ENCODE results near the gene DHRS13. TPM values are rescaled to one million over a fixed set of nuclear protein-coding genes. Genes with fewer than 3 reads are reported as not detected.

DHRS13 gene
- 1.7 to 4.0 TPM (median 3.4 TPM) in 3 replicates for polyA plus RNA-seq
- 1.1 TPM for polyA plus RNA-seq (2011; ENCODE audit: low read depth)
- 1.9 TPM in 2 replicates for polyA plus RNA-seq (2011; cell fraction: cytosol; rRNA removed)
- polyA plus RNA-seq (2011; cell fraction: nucleus; rRNA removed): 2.8 and 3.0 TPM in 2 replicates
- polyA plus RNA-seq (2012; ENCODE audit: low replicate concordance): 1.0 and 2.6 TPM in 2 replicates
- polyA minus RNA-seq: 0.89 to 4.7 TPM (median 3.5 TPM) in 3 replicates
- polyA minus RNA-seq (2011; cell fraction: cytosol; rRNA and poly(A)+ RNA removed): 1.3 TPM
- polyA minus RNA-seq (2011; cell fraction: nucleus; rRNA and poly(A)+ RNA removed): 0.70 and 0.95 TPM in 2 replicates

- H3K9ac ChIP-seq (ENCODE audit: control insufficient read depth, extremely low read depth, insufficient read depth, low read length): peak within 1 kb of the TSS; percentile 76
- H3K27ac ChIP-seq (ENCODE audit: control insufficient read depth, insufficient read depth, low read length): peak within 1 kb of the TSS; percentile 47
- H4K20me1 ChIP-seq (ENCODE audit: control insufficient read depth, extremely low read depth, insufficient read depth, low read length): no peaks in the 10 kb centered on the region
- dilution Hi-C loops (cut with MboI; ENCODE audit: extremely low pct_ligation_motif_present, low sequenced_read_pairs): no loop called here
- no peaks in the 10 kb centered on the region for H3K27me3 ChIP-seq (ENCODE audit: control insufficient read depth, extremely low read depth, insufficient read depth, low read length)
- DNase-seq (ENCODE audit: low read depth, low spot score): peak; percentile 84
- FAIRE-seq: no peak
- no peaks in the 10 kb centered on the region for H3K9me3 ChIP-seq (ENCODE audit: control insufficient read depth, low read depth, low read length)
- no peaks in the 10 kb centered on the region for H3K79me2 ChIP-seq (ENCODE audit: control insufficient read depth, insufficient read depth, low read length)
- peak within 1 kb of the TSS; percentile 46 to 77 (median 71) for H3K4me3 ChIP-seq (ENCODE audit: control insufficient read depth in 2 of 3, extremely low read depth in 1 of 3, insufficient read depth in 2 of 3, low read depth in 1 of 3, low read length in 3 of 3)
- peaks cover 11 to 19% of the 10 kb centered on the region in 2 experiments for H3K36me3 ChIP-seq (ENCODE audit: control insufficient read depth in 2 of 2, extremely low read depth in 1 of 2, insufficient read depth in 2 of 2, low read length in 2 of 2)
- no peaks in the 10 kb centered on the region for H3K9me1 ChIP-seq (ENCODE audit: control insufficient read depth, extremely low read depth, insufficient read depth, low read length)
- peaks cover 28% of the 10 kb centered on the region for H3K4me1 ChIP-seq (ENCODE audit: control insufficient read depth, extremely low read depth, insufficient read depth, low read length)
- peak within 1 kb of the TSS; percentile 75 for H3K4me2 ChIP-seq (ENCODE audit: control insufficient read depth, extremely low read depth, insufficient read depth, low read depth, low read length)
- H2AFZ ChIP-seq (ENCODE audit: control insufficient read depth, low read length): peak within 1 kb of the TSS; percentile 77
- TF ChIP-seq EZH2 (IDR thresholded peaks at IDR 0.05; ENCODE audit: low read length): no peak
- peak; percentile 85 to 97 (median 96) for TF ChIP-seq CTCF (optimal IDR thresholded peaks at IDR 0.05 in 1 of 3, IDR thresholded peaks at IDR 0.05 in 1 of 3, conservative IDR thresholded peaks at IDR 0.05 in 1 of 3; ENCODE audit: extremely low read depth in 1 of 3, insufficient read depth in 2 of 3, low read length in 3 of 3)
Observed at GRCh38 chr17:28902819-28903545, at the start of gene DHRS13. DHRS13 (minus strand) TSS chr17:28903079; CDS start chr17:28902944, 135 bp downstream.

- peak; percentile 97 for DNase-seq (ENCODE audit: low read depth, low spot score)
- peak overlapping the region; percentile 91 for H3K9ac ChIP-seq (ENCODE audit: control insufficient read depth, extremely low read depth, insufficient read depth, low read length)
- TF ChIP-seq CTCF (optimal IDR thresholded peaks at IDR 0.05 in 1 of 3, IDR thresholded peaks at IDR 0.05 in 1 of 3, conservative IDR thresholded peaks at IDR 0.05 in 1 of 3; ENCODE audit: extremely low read depth in 1 of 3, insufficient read depth in 2 of 3, low read length in 3 of 3): no peak
- TF ChIP-seq EZH2 (IDR thresholded peaks at IDR 0.05; ENCODE audit: low read length): no peak
- no peaks in the 10 kb centered on the region for H4K20me1 ChIP-seq (ENCODE audit: control insufficient read depth, extremely low read depth, insufficient read depth, low read length)
- FAIRE-seq: peak; percentile 90
- H3K27me3 ChIP-seq (ENCODE audit: control insufficient read depth, extremely low read depth, insufficient read depth, low read length): no peaks in the 10 kb centered on the region
- H3K79me2 ChIP-seq (ENCODE audit: control insufficient read depth, insufficient read depth, low read length): peaks cover 36% of the 10 kb centered on the region
- peaks cover 20% of the 10 kb centered on the region for H3K4me1 ChIP-seq (ENCODE audit: control insufficient read depth, extremely low read depth, insufficient read depth, low read length)
- peak overlapping the region; percentile 99 for H3K4me2 ChIP-seq (ENCODE audit: control insufficient read depth, extremely low read depth, insufficient read depth, low read depth, low read length)
- dilution Hi-C loops (cut with MboI; ENCODE audit: extremely low pct_ligation_motif_present, low sequenced_read_pairs): no loop called here
- peak overlapping the region; percentile 91 for H2AFZ ChIP-seq (ENCODE audit: control insufficient read depth, low read length)
- H3K9me1 ChIP-seq (ENCODE audit: control insufficient read depth, extremely low read depth, insufficient read depth, low read length): no peaks in the 10 kb centered on the region
- peak overlapping the region; percentile 99 for H3K27ac ChIP-seq (ENCODE audit: control insufficient read depth, insufficient read depth, low read length)
- peak overlapping the region; percentile 64 to 90 (median 83) for H3K4me3 ChIP-seq (ENCODE audit: control insufficient read depth in 2 of 3, extremely low read depth in 1 of 3, insufficient read depth in 2 of 3, low read depth in 1 of 3, low read length in 3 of 3)
- H3K36me3 ChIP-seq (ENCODE audit: control insufficient read depth in 2 of 2, extremely low read depth in 1 of 2, insufficient read depth in 2 of 2, low read length in 2 of 2): no peaks in the 10 kb centered on the region
- H3K9me3 ChIP-seq (ENCODE audit: control insufficient read depth, low read depth, low read length): no peaks in the 10 kb centered on the region
Observed at GRCh38 chr17:28951991-28952975, 49.4 kb upstream of the DHRS13 start.

Data from keratinocyte (primary cell).